H1 (cell line): Measurements from ENCODE around the gene MIER3. TPM values are rescaled to one million over a fixed set of nuclear protein-coding genes. Genes with fewer than 3 reads are reported as not detected.

Experiments
- CTCF ChIA-PET: fragments of 300-600 bp; sonication (Branson Sonifier 250); formaldehyde crosslinking; loops from one replicate; lab custom pipeline; 2021; ENCODE audit not compliant: partially characterized antibody; lab: Charles Lee
- POLR2A ChIA-PET: fragments of 300-600 bp; sonication (Branson Sonifier 250); formaldehyde crosslinking; loops from one replicate; lab custom pipeline; 2021; ENCODE audit warnings: inconsistent platforms; ENCODE audit not compliant: partially characterized antibody; lab: Charles Lee
- DNase-seq, 2 experiments: peaks; one replicate each; pipeline versions ENCODE4 v3.0.0 to v3.0.0-alpha.2; 2010 to 2022; ENCODE audit warnings: low spot score in 2 of 2, low read depth in 1 of 2, mixed read lengths in 1 of 2
- FAIRE-seq: peaks from 2 replicates; lab custom pipeline; 2011; peaks lifted over from hg19 to GRCh38; lab: Jason Lieb, UNC
- H2AFZ ChIP-seq: 2 replicates; pipeline ENCODE4 v1.8.1; 2012; ENCODE audit warnings: low read length, inconsistent platforms
- H2AK5ac ChIP-seq: 2 replicates; pipeline ENCODE4 v1.6.1; 2013; ENCODE audit warnings: low read depth, low read length
- H2BK120ac ChIP-seq: replicated peaks from 2 replicates; pipeline ENCODE3; 2013; ENCODE audit warnings: low read depth, low read length, inconsistent platforms
- H2BK12ac ChIP-seq: 2 replicates; pipeline ENCODE4 v1.6.1; 2013; ENCODE audit warnings: low read depth, low read length
- H2BK15ac ChIP-seq: 2 replicates; pipeline ENCODE4 v1.6.1; 2013; ENCODE audit warnings: low read length
- H2BK20ac ChIP-seq: 2 replicates; pipeline ENCODE4 v1.6.1; 2013; ENCODE audit warnings: low read length
- H2BK5ac ChIP-seq: 2 replicates; pipeline ENCODE4 v1.6.1; 2013; ENCODE audit warnings: low read depth, low read length
- H3K14ac ChIP-seq: 2 replicates; pipeline ENCODE4 v1.6.1; 2013; ENCODE audit warnings: inconsistent platforms; ENCODE audit not compliant: insufficient read length
- H3K18ac ChIP-seq: 2 replicates; pipeline ENCODE4 v1.6.1; 2013; ENCODE audit warnings: low read length; ENCODE audit errors: extremely low read depth
- H3K23ac ChIP-seq: 2 replicates; pipeline ENCODE4 v1.6.1; 2013; ENCODE audit warnings: inconsistent platforms; ENCODE audit not compliant: insufficient read length
- H3K23me2 ChIP-seq: 2 replicates; pipeline ENCODE4 v1.6.1; 2013; ENCODE audit warnings: low read depth, low read length
- H3K27ac ChIP-seq: 2 replicates; pipeline ENCODE4 v1.6.1; 2011; ENCODE audit warnings: low read depth, low read length, inconsistent platforms
- H3K27me3 ChIP-seq, 4 experiments: replicated peaks in 1 of 4; 1 replicate in 1 of 4; 2 replicates in 3 of 4; pipeline versions ENCODE4 v1.6.1 to v1.8.1; 2011 to 2013; ENCODE audit warnings: low read length in 3 of 4, mild to moderate bottlenecking in 3 of 4, inconsistent platforms in 2 of 4, mixed read lengths in 2 of 4, moderate library complexity in 1 of 4; ENCODE audit not compliant: control insufficient read depth in 3 of 4, insufficient read depth in 3 of 4; ENCODE audit errors: extremely low read depth in 1 of 4
- H3K36me3 ChIP-seq, 4 experiments: 2 replicates each; pipeline versions ENCODE4 v1.6.1 to v1.8.1; 2011 to 2013; ENCODE audit warnings: mild to moderate bottlenecking in 4 of 4, low read length in 3 of 4, moderate library complexity in 2 of 4, control low read depth in 1 of 4, inconsistent platforms in 1 of 4; ENCODE audit not compliant: insufficient read depth in 4 of 4, control insufficient read depth in 2 of 4
- H3K4ac ChIP-seq: replicated peaks from 2 replicates; pipeline ENCODE3; 2013; ENCODE audit warnings: low read length, low read depth, mixed read lengths, inconsistent platforms; ENCODE audit not compliant: insufficient read length
- H3K4me1 ChIP-seq, 4 experiments: replicated peaks in 1 of 4; 1 replicate in 1 of 4; 2 replicates in 3 of 4; pipeline versions ENCODE4 v1.6.1 to v1.8.1; 2011 to 2013; ENCODE audit warnings: low read length in 3 of 4, inconsistent platforms in 2 of 4, mixed read lengths in 1 of 4; ENCODE audit not compliant: insufficient read depth in 4 of 4, control insufficient read depth in 3 of 4
- H3K4me2 ChIP-seq, 2 experiments: 2 replicates each; pipeline versions ENCODE4 v1.6.1 to v1.8.1; 2011 to 2013; ENCODE audit warnings: low read depth in 2 of 2, low read length in 2 of 2, control low read depth in 1 of 2, inconsistent platforms in 1 of 2, mild to moderate bottlenecking in 1 of 2; ENCODE audit not compliant: insufficient read depth in 1 of 2
- H3K4me3 ChIP-seq, 4 experiments: fragments of 200-600, 300-600 bp in 1 of 4; sonication (generic), shearing (Covaris generic), sonication (Bioruptor Twin) in 1 of 4; 2 replicates each; pipeline versions ENCODE4 v1.5.1 to v1.8.1; 2011 to 2016; ENCODE audit warnings: low read length in 4 of 4, low read depth in 3 of 4, control low read depth in 2 of 4, inconsistent platforms in 2 of 4, mild to moderate bottlenecking in 2 of 4, mixed read lengths in 1 of 4, moderate library complexity in 1 of 4; ENCODE audit not compliant: insufficient read depth in 2 of 4; ENCODE audit errors: extremely low read depth in 1 of 4
- H3K56ac ChIP-seq: replicated peaks from 2 replicates; pipeline ENCODE3; 2013; ENCODE audit warnings: low read depth, mild to moderate bottlenecking, mixed read lengths, low read length, inconsistent platforms; ENCODE audit not compliant: insufficient read length
- H3K79me1 ChIP-seq: 2 replicates; pipeline ENCODE4 v1.6.1; 2013; ENCODE audit warnings: low read depth, low read length, control low read depth
- H3K79me2 ChIP-seq, 2 experiments: 2 replicates each; pipeline versions ENCODE4 v1.6.1 to v1.8.1; 2012 to 2013; ENCODE audit warnings: low read length in 2 of 2, mild to moderate bottlenecking in 2 of 2, inconsistent platforms in 1 of 2; ENCODE audit not compliant: insufficient read depth in 2 of 2, control insufficient read depth in 1 of 2
- H3K9ac ChIP-seq, 4 experiments: replicated peaks in 1 of 4; 1 replicate in 1 of 4; 2 replicates in 3 of 4; pipeline versions ENCODE4 v1.6.1 to v1.8.1; 2011 to 2013; ENCODE audit warnings: low read depth in 3 of 4, low read length in 3 of 4, control low read depth in 2 of 4, mild to moderate bottlenecking in 2 of 4, moderate library complexity in 2 of 4, inconsistent platforms in 1 of 4; ENCODE audit errors: extremely low read depth in 1 of 4
- H3K9me3 ChIP-seq, 2 experiments: 2 replicates each; pipeline versions ENCODE4 v1.6.1 to v1.8.1; 2012 to 2013; ENCODE audit warnings: mild to moderate bottlenecking in 2 of 2, moderate library complexity in 2 of 2, control low read depth in 1 of 2, inconsistent platforms in 1 of 2, low read depth in 1 of 2, low read length in 1 of 2, mixed read lengths in 1 of 2; ENCODE audit not compliant: insufficient read depth in 2 of 2
- H4K20me1 ChIP-seq, 2 experiments: replicated peaks in 1 of 2; 2 replicates each; pipeline versions ENCODE3 to v1.8.1; 2011 to 2013; ENCODE audit warnings: inconsistent platforms in 2 of 2, low read length in 2 of 2, mild to moderate bottlenecking in 1 of 2; ENCODE audit not compliant: insufficient read depth in 2 of 2, control insufficient read depth in 1 of 2
- H4K5ac ChIP-seq: 2 replicates; pipeline ENCODE4 v1.6.1; 2013; ENCODE audit warnings: low read length, low read depth, mixed read lengths, inconsistent platforms; ENCODE audit not compliant: insufficient read length
- H4K8ac ChIP-seq: 2 replicates; pipeline ENCODE4 v1.8.0; 2013; ENCODE audit warnings: mild to moderate bottlenecking, moderate library complexity, low read length, inconsistent platforms; ENCODE audit not compliant: insufficient read depth; ENCODE audit errors: extremely low read depth
- H4K91ac ChIP-seq: replicated peaks from 2 replicates; pipeline ENCODE3; 2013; ENCODE audit warnings: low read length, mixed read lengths, inconsistent platforms; ENCODE audit not compliant: insufficient read length
- JUN ChIP-seq: IDR thresholded peaks from 2 replicates; pipeline ENCODE4 v1.6.1; 2011; ENCODE audit warnings: low read depth, mild to moderate bottlenecking, improper control_type of control experiment, low read length
- POU5F1 ChIP-seq: IDR thresholded peaks from 2 replicates; pipeline ENCODE4 v1.6.1; 2011; ENCODE audit warnings: low read depth, mild to moderate bottlenecking, low read length, moderate library complexity
- RBBP5 ChIP-seq: IDR thresholded peaks from 2 replicates; pipeline ENCODE4 v1.7.1; 2012; ENCODE audit warnings: low read depth, mild to moderate bottlenecking, inconsistent platforms, low read length, moderate library complexity, borderline replicate concordance
- TBP ChIP-seq: IDR thresholded peaks from 2 replicates; pipeline ENCODE4 v1.6.1; 2011; ENCODE audit warnings: low read depth, low read length, improper control_type of control experiment
- TCF12 ChIP-seq: IDR thresholded peaks from 2 replicates; pipeline ENCODE4 v1.6.1; 2011; ENCODE audit warnings: low read depth, mild to moderate bottlenecking, low read length
- WGBS, 2 experiments: shearing (Covaris generic) in 1 of 2; methylation state at CpG; one replicate each; pipeline versions ENCODE4 v1.1.6 to v1.1.7; 2013 to 2015; ENCODE audit warnings: low lambda C conversion rate in 2 of 2, mixed read lengths in 2 of 2, inconsistent platforms in 1 of 2, low coverage in 1 of 2, missing lambda C conversion rate in 1 of 2; ENCODE audit not compliant: insufficient replicate concordance in 2 of 2, insufficient coverage in 1 of 2, insufficient read length in 1 of 2; ENCODE audit errors: extremely low coverage in 1 of 2, missing lambda C conversion rate in 1 of 2; 5-methylcytosine and 5-hydroxymethylcytosine counted together
- polyA plus RNA-seq, 7 experiments: library from polyadenylated mRNA; depleted of rRNA in 3 of 7; stranded (reverse) in 5 of 7; unstranded in 2 of 7; fragments of >200 nt in 5 of 7; fragments of 200-250 nt in 2 of 7; gene quantifications; 1 replicate in 5 of 7; 2 replicates in 1 of 7; 4 replicates in 1 of 7; pipeline versions ENCODE4 v1.2.1 to v1.2.3, GENCODE V29; 2011 to 2013; ENCODE audit warnings: missing spikeins in 2 of 7, mixed read lengths in 2 of 7
- total RNA-seq: library from RNA; stranded (reverse); fragmentation: NEBNext Ultra II Directional; extraction: Animal tissue kit (Norgen Biotek cat#: 25700); gene quantifications from 2 replicates; pipeline ENCODE4 v1.2.1, GENCODE V29; 2021
- TF ChIP-seq, protein P1 (sequence below): IDR thresholded peaks from 2 replicates; pipeline ENCODE4 v1.6.1; 2011; ENCODE audit warnings: low read depth, mild to moderate bottlenecking, low read length; ENCODE audit not compliant: insufficient read depth

MIER3 gene
- total and polyA plus RNA-seq, 2 of the 8 experiments (the other 6 are each of a cell fraction or from before 2014, with no cell fraction given), result 9.6 to 33.3 TPM

DNA sequence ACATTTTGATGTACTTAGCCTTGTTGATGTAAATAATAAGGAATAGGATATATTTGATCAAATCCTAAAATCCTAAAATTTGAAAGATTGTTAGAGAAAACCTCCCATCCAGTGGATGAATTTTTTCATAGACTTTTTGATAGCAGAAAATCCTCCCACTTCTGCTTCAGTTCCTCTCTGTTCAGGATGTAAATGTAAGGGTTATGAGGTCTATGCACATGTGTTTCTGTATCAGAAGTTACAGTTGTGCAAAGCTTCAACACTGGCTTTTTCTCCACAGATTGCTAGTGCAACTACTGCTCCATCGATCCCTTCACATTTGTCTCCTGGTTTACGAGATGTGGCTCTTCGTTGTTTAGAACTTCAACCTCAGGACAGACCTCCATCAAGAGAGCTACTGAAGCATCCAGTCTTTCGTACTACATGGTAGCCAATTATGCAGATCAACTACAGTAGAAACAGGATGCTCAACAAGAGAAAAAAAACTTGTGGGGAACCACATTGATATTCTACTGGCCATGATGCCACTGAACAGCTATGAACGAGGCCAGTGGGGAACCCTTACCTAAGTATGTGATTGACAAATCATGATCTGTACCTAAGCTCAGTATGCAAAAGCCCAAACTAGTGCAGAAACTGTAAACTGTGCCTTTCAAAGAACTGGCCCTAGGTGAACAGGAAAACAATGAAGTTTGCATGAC is 58.5 kb downstream of the MIER3 start:
- no peak overlapping the region for H2BK15ac ChIP-seq
- no peaks in the 10 kb centered on the region for H3K9me3 ChIP-seq
- H4K8ac ChIP-seq, result no peak overlapping the region
- H3K18ac ChIP-seq, result no peak overlapping the region
- H3K23me2 ChIP-seq, result no peaks in the 10 kb centered on the region
- H3K4me3 ChIP-seq, result no peak overlapping the region
- no peak overlapping the region for H3K4me2 ChIP-seq
- H3K27ac ChIP-seq, result no peak overlapping the region
- ChIA-PET CTCF (no interaction called here), POLR2A (no interaction called here)
- no peak overlapping the region for H2BK12ac ChIP-seq
- 91% methylated on average over 5 of the region's 5 CpGs; no CpG with 5 or more reads in 1 of the 2 experiments for WGBS, 2 experiments
- no peaks in the 10 kb centered on the region; a peak in 2 of 8 replicates for H3K36me3 ChIP-seq
- no peak overlapping the region for H2BK5ac ChIP-seq
- no peak overlapping the region for H2BK120ac ChIP-seq
- H2BK20ac ChIP-seq, result no peak overlapping the region
- no peak overlapping the region for H3K14ac ChIP-seq
- no peaks in the 10 kb centered on the region for H3K4me1 ChIP-seq
- no peak overlapping the region for H2AFZ ChIP-seq
- H3K27me3 ChIP-seq, result no peaks in the 10 kb centered on the region
- H3K9ac ChIP-seq, result no peak overlapping the region
- no peak for TF ChIP-seq JUN
- TF ChIP-seq RBBP5, result no peak
- TF ChIP-seq POU5F1, result no peak
- no peak for TF ChIP-seq TBP
- TF ChIP-seq, protein P1, sequence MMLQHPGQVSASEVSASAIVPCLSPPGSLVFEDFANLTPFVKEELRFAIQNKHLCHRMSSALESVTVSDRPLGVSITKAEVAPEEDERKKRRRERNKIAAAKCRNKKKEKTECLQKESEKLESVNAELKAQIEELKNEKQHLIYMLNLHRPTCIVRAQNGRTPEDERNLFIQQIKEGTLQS, result no peak
- TF ChIP-seq TCF12, result no peak
- no peak overlapping the region for H2AK5ac ChIP-seq
- H3K79me2 ChIP-seq, result no peaks in the 10 kb centered on the region
- no peaks in the 10 kb centered on the region for H3K79me1 ChIP-seq
- no peak overlapping the region for H4K91ac ChIP-seq
- FAIRE-seq, result no peak
- DNase-seq, result no peak
- H3K56ac ChIP-seq, result no peak overlapping the region
- no peak overlapping the region for H3K23ac ChIP-seq
- no peak overlapping the region for H4K5ac ChIP-seq
- H4K20me1 ChIP-seq, result no peaks in the 10 kb centered on the region
- H3K4ac ChIP-seq, result no peak overlapping the region
